HepG2 (cell line): ENCODE measurements around the gene TSPAN5. TPM values are rescaled to one million over a fixed set of nuclear protein-coding genes. Genes with fewer than 3 reads are reported as not detected.

Experiments
- ATAC-seq: fragments of 200-7000 bp; cut with Tn5 transposase; 3 replicates; pipeline ENCODE4 v1.9.1; 2020; ENCODE audit warnings: mild to moderate bottlenecking, moderate library complexity
- BruUV-seq: library from RNA; stranded (reverse); fragments of 400-500 nt; replicated peaks from 2 replicates; lab custom pipeline; 2021; lab: Mats Ljungman, UMichigan
- CTCF ChIA-PET: fragments of 300-600 bp; formaldehyde crosslinking; extraction: SDS; loops from one replicate; lab custom pipeline; 2021; ENCODE audit warnings: low total read pairs, inconsistent platforms, low intra/inter-chr PET ratio; lab: Yijun Ruan, JAX
- POLR2A ChIA-PET: fragments of 350-600 bp; sonication (Branson Sonifier 250); formaldehyde crosslinking; loops from one replicate; lab custom pipeline; 2020; ENCODE audit warnings: antibody characterized with exemption, inconsistent platforms; lab: Yijun Ruan, JAX
- DNase-seq: peaks from one replicate; pipeline ENCODE4 v3.0.0-alpha.2; 2015; ENCODE audit warnings: low spot score
- FAIRE-seq: peaks from 3 replicates; lab custom pipeline; 2011; peaks lifted over from hg19 to GRCh38; lab: Jason Lieb, UNC
- H2AFZ ChIP-seq: one replicate; pipeline ENCODE4 v1.6.1; 2011; ENCODE audit warnings: low read length, inconsistent platforms
- H3K27ac ChIP-seq: fragments of 300-600 bp; 3 replicates; pipeline ENCODE4 v1.8.0; 2011; ENCODE audit warnings: mixed run types, mild to moderate bottlenecking, mixed read lengths, low read length, inconsistent platforms; ENCODE audit not compliant: insufficient read depth; ENCODE audit errors: extremely low read length
- H3K27me3 ChIP-seq, 2 experiments: fragments of 200-600 bp in 1 of 2; 2 replicates in 1 of 2; 3 replicates in 1 of 2; pipeline versions ENCODE4 v1.6.0 to v1.8.0; 2011; ENCODE audit warnings: low read length in 2 of 2, mild to moderate bottlenecking in 2 of 2, moderate library complexity in 2 of 2, inconsistent platforms in 1 of 2; ENCODE audit not compliant: insufficient read depth in 2 of 2, control insufficient read depth in 1 of 2
- H3K36me3 ChIP-seq, 2 experiments: fragments of 200-600 bp in 1 of 2; replicated peaks in 1 of 2; 2 replicates in 1 of 2; 3 replicates in 1 of 2; pipeline versions ENCODE4 v1.5.1 to v1.8.0; 2011; ENCODE audit warnings: low read length in 2 of 2, inconsistent platforms in 1 of 2; ENCODE audit not compliant: insufficient read depth in 2 of 2, control insufficient read depth in 1 of 2
- H3K4me1 ChIP-seq: 2 replicates; pipeline ENCODE4 v1.5.1; 2012; ENCODE audit warnings: low read length, inconsistent platforms; ENCODE audit not compliant: insufficient read depth
- H3K4me2 ChIP-seq: 2 replicates; pipeline ENCODE4 v1.6.0; 2011; ENCODE audit warnings: low read depth, low read length, inconsistent platforms
- H3K4me3 ChIP-seq, 3 experiments: fragments of 200-600 bp in 1 of 3; sonication (generic), shearing (Covaris generic) in 1 of 3; replicated peaks in 1 of 3; 2 replicates each; pipeline ENCODE4 v1.5.1; 2011 to 2016; ENCODE audit warnings: low read length in 3 of 3, inconsistent platforms in 2 of 3, low read depth in 2 of 3, mild to moderate bottlenecking in 2 of 3, control low read depth in 1 of 3, mixed read lengths in 1 of 3; ENCODE audit not compliant: insufficient read depth in 1 of 3
- H3K79me2 ChIP-seq: one replicate; pipeline ENCODE4 v1.6.1; 2011; ENCODE audit warnings: low read length, inconsistent platforms; ENCODE audit not compliant: insufficient read depth
- H3K9ac ChIP-seq: 2 replicates; pipeline ENCODE4 v1.6.0; 2011; ENCODE audit warnings: mild to moderate bottlenecking, low read depth, low read length, inconsistent platforms; ENCODE audit not compliant: insufficient read depth
- H3K9me3 ChIP-seq: 2 replicates; pipeline ENCODE4 v1.5.1; 2012; ENCODE audit warnings: mild to moderate bottlenecking, low read length
- H4K20me1 ChIP-seq: 2 replicates; pipeline ENCODE4 v1.6.0; 2011; ENCODE audit warnings: inconsistent platforms, mild to moderate bottlenecking, low read length, moderate library complexity; ENCODE audit not compliant: insufficient read depth
- AHDC1 ChIP-seq: sonication (generic); formaldehyde crosslinking; IDR thresholded peaks from 2 replicates; pipeline ENCODE4 v1.5.1; 2020; ENCODE audit warnings: mild to moderate bottlenecking, missing genetic modification reagents, borderline replicate concordance
- ATAD3A ChIP-seq: sonication (generic); formaldehyde crosslinking; IDR thresholded peaks from 2 replicates; pipeline ENCODE4 v1.4.0; 2020; ENCODE audit warnings: missing genetic modification reagents
- CREB1 ChIP-seq, 2 experiments: fragments of 450-650 bp in 1 of 2; IDR thresholded peaks; 2 replicates each; pipeline ENCODE4 v1.6.1; 2016 to 2017; ENCODE audit warnings: control low read depth in 1 of 2, mild to moderate bottlenecking in 1 of 2, missing compliant biosample characterization in 1 of 2, missing genetic modification characterization in 1 of 2
- HINFP ChIP-seq: sonication (generic); formaldehyde crosslinking; IDR thresholded peaks from 2 replicates; pipeline ENCODE4 v1.4.0; 2020; ENCODE audit warnings: low read depth, mild to moderate bottlenecking, missing genetic modification reagents
- MEIS2 ChIP-seq: sonication (generic); formaldehyde crosslinking; IDR thresholded peaks from 2 replicates; pipeline ENCODE4 v1.9.0; 2021; ENCODE audit warnings: mild to moderate bottlenecking, missing genetic modification reagents
- SYNCRIP ChIP-seq: fragments of 200-400 bp; formaldehyde crosslinking; IDR thresholded peaks from 2 replicates; pipeline ENCODE4 v1.6.1; 2018; ENCODE audit warnings: mild to moderate bottlenecking, low read depth, low read length; ENCODE audit not compliant: insufficient read depth
- THAP11 ChIP-seq: IDR thresholded peaks from 2 replicates; pipeline ENCODE4 v1.6.1; 2016; ENCODE audit warnings: missing biosample characterization, missing genetic modification reagents
- ZNF737 ChIP-seq: sonication (generic); formaldehyde crosslinking; IDR thresholded peaks from 2 replicates; pipeline ENCODE4 v1.5.0; 2020; ENCODE audit warnings: missing genetic modification reagents, mild to moderate bottlenecking, borderline replicate concordance
- ZNF761 ChIP-seq: sonication (generic); formaldehyde crosslinking; conservative IDR thresholded peaks from 2 replicates; pipeline ENCODE4 v1.4.0; 2020; ENCODE audit warnings: mild to moderate bottlenecking, missing genetic modification reagents
- ZNF784 ChIP-seq: sonication (generic); formaldehyde crosslinking; IDR thresholded peaks from 2 replicates; pipeline ENCODE4 v1.5.1; 2020; ENCODE audit warnings: missing genetic modification reagents, mild to moderate bottlenecking, borderline replicate concordance
- WGBS: methylation state at CpG from one replicate; pipeline ENCODE4 v1.1.6; 2017; ENCODE audit warnings: low lambda C conversion rate; 5-methylcytosine and 5-hydroxymethylcytosine counted together
- in situ Hi-C: cut with HindIII; loops from 2 replicates; pipeline ENCODE4 v1.10.0; 2017; ENCODE audit warnings: low pct_unique_long_range_greater_than_20kb; ENCODE audit not compliant: extremely low pct_ligation_motif_present
- intact Hi-C: fragments of 100-400 bp; cut with micrococcal nuclease; formaldehyde crosslinking; loops from one replicate; pipeline ENCODE4 v1.10.0; 2022; ENCODE audit not compliant: unreplicated experiment
- polyA plus RNA-seq, 8 experiments: library from polyadenylated mRNA; depleted of rRNA in 3 of 8; stranded (reverse) in 7 of 8; unstranded in 1 of 8; fragments of >200 nt; fragmentation: Illumina TruSeq in 4 of 8; extraction: Trizol in 4 of 8; gene quantifications; 2 replicates each; pipeline versions ENCODE4 v1.2.1 to v1.2.3, GENCODE V29; 2011 to 2016; ENCODE audit warnings: low read depth in 4 of 8, missing spikeins in 1 of 8, mixed read lengths in 1 of 8; ENCODE audit not compliant: insufficient read depth in 1 of 8
- total RNA-seq, 5 experiments: library from RNA; depleted of rRNA; stranded (reverse); fragments of >200 nt; fragmentation: Illumina TruSeq; extraction: Trizol; gene quantifications; 2 replicates each; pipeline ENCODE4 v1.2.3, GENCODE V29; 2016; ENCODE audit warnings: low read depth in 1 of 5
- TF ChIP-seq, protein P1 (sequence below): sonication (generic); formaldehyde crosslinking; IDR thresholded peaks from 2 replicates; pipeline ENCODE4 v1.4.0; 2020; ENCODE audit warnings: mild to moderate bottlenecking, missing genetic modification reagents, borderline replicate concordance
- TF ChIP-seq, protein P2 (sequence below): sonication (generic); formaldehyde crosslinking; IDR thresholded peaks from 2 replicates; pipeline ENCODE4 v1.4.0; 2020; ENCODE audit warnings: mild to moderate bottlenecking, missing genetic modification reagents
- TF ChIP-seq, protein P3 (sequence below): sonication (generic); formaldehyde crosslinking; IDR thresholded peaks from 2 replicates; pipeline ENCODE4 v1.4.0; 2020; ENCODE audit warnings: missing genetic modification reagents, low read depth, mild to moderate bottlenecking, borderline replicate concordance

The TSPAN5 gene
- total and polyA plus RNA-seq, 2 of the 13 experiments (the other 11 are each of a cell fraction or from before 2014, with no cell fraction given), result 0.20 to 0.53 TPM

DNA sequence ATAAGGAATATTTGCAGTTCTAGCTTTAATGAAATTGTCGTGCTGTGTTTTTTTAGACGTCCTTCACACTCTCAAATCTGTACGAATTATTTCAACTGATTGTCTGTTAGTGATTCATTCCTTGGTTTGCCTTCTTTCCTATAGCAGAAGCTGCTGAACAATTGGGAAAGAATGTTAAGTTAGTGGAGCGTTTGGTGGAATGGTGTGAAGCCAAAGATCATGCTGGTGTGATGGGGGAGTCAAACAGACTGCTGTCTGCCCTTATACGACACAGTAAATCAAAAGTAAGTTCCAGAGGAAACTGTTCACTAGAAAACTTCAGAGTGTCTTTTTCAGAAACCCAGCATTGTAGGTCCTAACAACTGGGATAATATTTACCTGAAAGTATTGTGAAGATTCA is 237.3 kb downstream of the TSPAN5 start:
- ATAC-seq, result no peak
- FAIRE-seq, result no peak
- POLR2A ChIA-PET, result no interaction called here
- Histone ChIP-seq H3K4me3 (no peak overlapping the region), H3K4me1 (no peaks in the 10 kb centered on the region), H3K27me3 (no peaks in the 10 kb centered on the region), H3K27ac (no peak overlapping the region), H3K9me3 (no peaks in the 10 kb centered on the region), H4K20me1 (no peaks in the 10 kb centered on the region), H3K36me3 (peaks cover 2 to 8% of the 10 kb centered on the region in 2 experiments; a peak in 2 of 5 replicates), H3K79me2 (no peaks in the 10 kb centered on the region), H3K9ac (no peak overlapping the region), H3K4me2 (no peak overlapping the region), H2AFZ (no peak overlapping the region)
- in situ Hi-C loops (no loop called here), intact Hi-C loops (no loop called here)
- DNase-seq, result no peak
- no TSS peak for BruUV-seq
- WGBS, result 98% methylated on average over 5 of the region's 5 CpGs
- CTCF ChIA-PET, result no interaction called here
- TF ChIP-seq THAP11 (CRISPR knock-in tag) (no peak), ZNF737 (CRISPR knock-in tag) (no peak), AHDC1 (CRISPR knock-in tag) (no peak), CREB1 (IDR thresholded peaks at IDR 0.05) (no peak), CREB1 (CRISPR knock-in tag; IDR thresholded peaks at IDR 0.05) (no peak), ATAD3A (no peak), HINFP (no peak), ZNF761 (CRISPR knock-in tag) (no peak), ZNF784 (no peak), SYNCRIP (no peak), MEIS2 (CRISPR knock-in tag) (no peak)
- TF ChIP-seq, protein P1, sequence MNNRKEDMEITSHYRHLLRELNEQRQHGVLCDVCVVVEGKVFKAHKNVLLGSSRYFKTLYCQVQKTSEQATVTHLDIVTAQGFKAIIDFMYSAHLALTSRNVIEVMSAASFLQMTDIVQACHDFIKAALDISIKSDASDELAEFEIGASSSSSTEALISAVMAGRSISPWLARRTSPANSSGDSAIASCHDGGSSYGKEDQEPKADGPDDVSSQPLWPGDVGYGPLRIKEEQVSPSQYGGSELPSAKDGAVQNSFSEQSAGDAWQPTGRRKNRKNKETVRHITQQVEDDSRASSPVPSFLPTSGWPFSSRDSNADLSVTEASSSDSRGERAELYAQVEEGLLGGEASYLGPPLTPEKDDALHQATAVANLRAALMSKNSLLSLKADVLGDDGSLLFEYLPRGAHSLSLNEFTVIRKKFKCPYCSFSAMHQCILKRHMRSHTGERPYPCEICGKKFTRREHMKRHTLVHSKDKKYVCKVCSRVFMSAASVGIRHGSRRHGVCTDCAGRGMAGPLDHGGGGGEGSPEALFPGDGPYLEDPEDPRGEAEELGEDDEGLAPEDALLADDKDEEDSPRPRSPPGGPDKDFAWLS, result no peak
- TF ChIP-seq, protein P2, sequence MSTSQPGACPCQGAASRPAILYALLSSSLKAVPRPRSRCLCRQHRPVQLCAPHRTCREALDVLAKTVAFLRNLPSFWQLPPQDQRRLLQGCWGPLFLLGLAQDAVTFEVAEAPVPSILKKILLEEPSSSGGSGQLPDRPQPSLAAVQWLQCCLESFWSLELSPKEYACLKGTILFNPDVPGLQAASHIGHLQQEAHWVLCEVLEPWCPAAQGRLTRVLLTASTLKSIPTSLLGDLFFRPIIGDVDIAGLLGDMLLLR, result no peak
- TF ChIP-seq, protein P3, sequence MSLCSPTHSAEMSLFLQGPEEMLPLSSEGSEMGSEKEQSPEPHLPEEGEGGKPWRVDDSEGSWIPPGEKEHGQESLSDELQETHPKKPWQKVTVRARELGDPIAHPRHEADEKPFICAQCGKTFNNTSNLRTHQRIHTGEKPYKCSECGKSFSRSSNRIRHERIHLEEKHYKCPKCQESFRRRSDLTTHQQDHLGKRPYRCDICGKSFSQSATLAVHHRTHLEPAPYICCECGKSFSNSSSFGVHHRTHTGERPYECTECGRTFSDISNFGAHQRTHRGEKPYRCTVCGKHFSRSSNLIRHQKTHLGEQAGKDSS, result no peak
